DOHH2 (cell line): ENCODE results near the gene CMTM4.
"Not testable (repeated sequence)": the region's sequence is repeated elsewhere in the genome, so short reads cannot be mapped to it uniquely, and the experiment has no call there.

Source experiments
- H3F3A ChIP-seq: fragments of 200-600 bp; sonication (generic), shearing (Covaris generic); 2 replicates; pipeline ENCODE4 v1.6.0; 2016; ENCODE audit warnings: antibody characterized with exemption, mild to moderate bottlenecking; ENCODE audit not compliant: control insufficient read depth, insufficient read depth
- H3K27ac ChIP-seq: fragments of 200-600 bp; sonication (generic); 2 replicates; pipeline ENCODE4 v1.5.1; 2014; ENCODE audit warnings: low read depth, mild to moderate bottlenecking, low read length, moderate library complexity
- H3K27me3 ChIP-seq: fragments of 200-600 bp; sonication (generic); 2 replicates; pipeline ENCODE4 v1.6.1; 2014; ENCODE audit warnings: mild to moderate bottlenecking, low read length, mixed read lengths; ENCODE audit not compliant: control insufficient read depth
- H3K36me3 ChIP-seq: fragments of 200-600 bp; sonication (generic); 2 replicates; pipeline ENCODE4 v1.6.1; 2014; ENCODE audit warnings: mild to moderate bottlenecking, low read length, moderate library complexity, mixed read lengths; ENCODE audit not compliant: control insufficient read depth
- H3K4me1 ChIP-seq: fragments of 200-600 bp; sonication (generic); 2 replicates; pipeline ENCODE4 v1.6.1; 2014; ENCODE audit warnings: mild to moderate bottlenecking, low read length, mixed read lengths; ENCODE audit not compliant: control insufficient read depth
- H3K4me2 ChIP-seq: fragments of 200-600 bp; sonication (generic); 2 replicates; pipeline ENCODE4 v1.6.0; 2014; ENCODE audit warnings: mild to moderate bottlenecking, low read length, moderate library complexity
- H3K4me3 ChIP-seq: fragments of 200-600 bp; sonication (generic); 2 replicates; pipeline ENCODE4 v1.5.1; 2014; ENCODE audit warnings: mild to moderate bottlenecking, low read length, mixed read lengths
- H3K79me2 ChIP-seq: fragments of 200-600 bp; sonication (generic); 2 replicates; pipeline ENCODE4 v1.6.1; 2014; ENCODE audit warnings: mild to moderate bottlenecking, low read length, mixed read lengths; ENCODE audit not compliant: control insufficient read depth
- H3K9me2 ChIP-seq: fragments of 200-600 bp; sonication (generic); replicated peaks from 2 replicates; pipeline ENCODE4 v1.6.1; 2014; ENCODE audit warnings: mild to moderate bottlenecking, low read length, mixed read lengths; ENCODE audit not compliant: control insufficient read depth
- H3K9me3 ChIP-seq: fragments of 200-600 bp; sonication (generic); 2 replicates; pipeline ENCODE4 v1.6.1; 2014; ENCODE audit warnings: antibody characterized with exemption, low read length, mixed read lengths; ENCODE audit not compliant: control insufficient read depth, insufficient read depth
- H4K20me1 ChIP-seq: fragments of 200-600 bp; sonication (generic); 2 replicates; pipeline ENCODE4 v1.6.0; 2014; ENCODE audit warnings: low read depth, mild to moderate bottlenecking, antibody characterized with exemption, low read length, moderate library complexity; ENCODE audit not compliant: control insufficient read depth, insufficient read depth
- CTCF ChIP-seq: fragments of 200-600 bp; sonication (generic); IDR thresholded peaks from one replicate; pipeline ENCODE4 v1.5.1; 2014; ENCODE audit warnings: antibody characterized with exemption, mild to moderate bottlenecking, low read depth, low read length; ENCODE audit not compliant: poor library complexity, severe bottlenecking
- EZH2phosphoT487 ChIP-seq: fragments of 200-600 bp; sonication (generic); IDR thresholded peaks from 2 replicates; pipeline ENCODE4 v1.6.1; 2017; ENCODE audit warnings: borderline replicate concordance, mild to moderate bottlenecking, antibody characterized with exemption, low read length, moderate library complexity, mixed read lengths

Gene CMTM4

DNA sequence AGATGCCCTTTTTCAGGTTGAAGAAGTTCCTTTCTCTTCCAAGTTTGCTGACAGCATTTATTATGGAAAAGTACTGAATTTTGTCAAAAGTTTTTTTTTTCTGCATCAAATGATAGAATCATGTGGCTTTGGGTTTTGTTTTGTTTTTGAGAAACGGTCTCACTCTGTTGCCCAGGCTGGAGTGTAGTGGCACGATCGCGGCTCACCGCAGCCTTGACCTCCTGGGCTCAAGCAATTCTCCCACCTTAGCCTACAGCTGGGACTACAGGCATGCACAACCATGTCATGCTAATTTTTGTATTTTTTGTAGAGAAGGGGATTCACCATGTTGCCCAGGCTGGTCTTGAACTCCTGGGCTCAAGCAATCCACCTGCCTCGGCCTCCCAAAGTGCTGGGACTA is 7.3 kb downstream of the CMTM4 start:
- Histone ChIP-seq H4K20me1 (no peaks in the 10 kb centered on the region), H3K27ac (no peak overlapping the region), H3K4me3 (no peak overlapping the region), H3K9me3 (no peaks in the 10 kb centered on the region), H3K4me2 (no peak overlapping the region), H3K79me2 (no peaks in the 10 kb centered on the region), H3K9me2 (no peaks in the 10 kb centered on the region), H3K4me1 (no peaks in the 10 kb centered on the region), H3K27me3 (peaks cover 17% of the 10 kb centered on the region), H3F3A (no peaks in the 10 kb centered on the region), H3K36me3 (no peaks in the 10 kb centered on the region)
- no peak for TF ChIP-seq EZH2phosphoT487
- TF ChIP-seq CTCF: no peak

- no peak overlapping the region for H3K4me2 ChIP-seq
Measured at GRCh38 chr16:66687906-66688625, 8.5 kb downstream of the CMTM4 start.

DNA sequence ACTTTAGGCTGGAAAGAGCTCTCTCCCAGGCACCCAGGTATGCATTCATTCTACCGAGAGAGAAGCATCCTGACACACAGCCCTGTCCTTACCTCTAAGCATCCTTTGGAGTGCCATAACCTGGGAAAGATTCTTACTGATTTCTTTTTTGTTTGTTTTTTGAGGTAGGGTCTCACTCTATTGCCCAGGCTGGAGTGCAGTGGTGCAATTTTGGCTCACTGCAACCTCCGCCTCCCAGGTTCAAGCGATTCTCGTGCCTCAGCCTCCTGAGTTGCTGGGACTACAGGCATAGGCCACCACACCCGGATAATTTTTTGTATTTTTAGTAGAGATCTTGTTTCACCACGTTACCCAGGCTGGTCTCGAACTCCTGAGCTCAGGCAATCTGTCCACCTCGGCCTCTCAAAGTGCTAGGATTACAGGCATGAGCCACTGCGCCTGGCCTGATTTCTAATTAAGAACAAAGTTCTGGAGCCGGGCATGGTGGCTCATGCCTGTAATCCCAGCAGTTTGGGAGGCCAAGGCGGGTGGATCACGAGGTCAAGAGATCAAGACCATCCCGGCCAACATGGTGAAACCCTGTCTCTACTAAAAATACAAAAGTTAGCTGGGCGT is 10.9 kb downstream of the CMTM4 start:
- not testable (repeated sequence) for H3K9me3 ChIP-seq, H3K79me2 ChIP-seq, H3K27ac ChIP-seq, H3K4me2 ChIP-seq, H4K20me1 ChIP-seq, H3K4me1 ChIP-seq, H3K9me2 ChIP-seq, H3K4me3 ChIP-seq, H3K36me3 ChIP-seq, H3F3A ChIP-seq
- peaks cover 11% of the 10 kb centered on the region for H3K27me3 ChIP-seq

More at GRCh38 chr16:66687906-66688625, 8.5 kb downstream of the CMTM4 start:
- TF ChIP-seq EZH2phosphoT487 (no peak), CTCF (no peak)
- H3K27me3 ChIP-seq: peaks cover 17% of the 10 kb centered on the region
- no peaks in the 10 kb centered on the region for H3K36me3 ChIP-seq
- no peaks in the 10 kb centered on the region for H3K4me1 ChIP-seq
- H3K79me2 ChIP-seq: no peaks in the 10 kb centered on the region
- H3F3A ChIP-seq: no peaks in the 10 kb centered on the region
- no peak overlapping the region for H3K27ac ChIP-seq
- H3K9me3 ChIP-seq: no peaks in the 10 kb centered on the region
- H4K20me1 ChIP-seq: no peaks in the 10 kb centered on the region
- no peaks in the 10 kb centered on the region for H3K9me2 ChIP-seq
- H3K4me3 ChIP-seq: no peak overlapping the region

DNA sequence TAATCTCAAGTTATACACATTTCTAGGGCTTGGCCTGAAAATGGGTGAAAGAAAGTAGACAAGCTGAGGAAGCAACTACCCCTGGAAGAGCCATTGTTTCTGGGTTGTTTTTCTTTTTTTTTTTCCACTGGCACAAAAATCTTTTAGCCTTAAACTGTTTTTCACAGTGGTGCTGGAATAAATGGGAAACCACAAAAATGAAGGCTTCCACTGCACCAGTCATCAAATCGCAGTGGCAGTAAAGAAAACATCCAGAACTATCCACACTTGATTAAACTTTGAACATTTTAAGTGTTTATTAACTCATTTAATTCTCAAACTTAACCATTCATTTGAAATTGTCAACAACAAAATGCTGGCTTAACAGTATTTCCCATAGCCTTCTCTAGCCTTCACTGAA is 14.3 kb downstream of the CMTM4 start:
- Histone ChIP-seq H3K79me2 (no peaks in the 10 kb centered on the region), H3K36me3 (no peaks in the 10 kb centered on the region), H3K27me3 (no peaks in the 10 kb centered on the region), H3F3A (no peaks in the 10 kb centered on the region), H4K20me1 (no peaks in the 10 kb centered on the region), H3K4me3 (no peak overlapping the region), H3K9me3 (no peaks in the 10 kb centered on the region), H3K9me2 (no peaks in the 10 kb centered on the region), H3K4me2 (no peak overlapping the region), H3K4me1 (peaks cover 6% of the 10 kb centered on the region), H3K27ac (no peak overlapping the region)
- TF ChIP-seq CTCF (no peak), EZH2phosphoT487 (no peak)
